ENCODE measurements around the gene CCNF.

Gene CCNF

GRCh38 chr16:2507665-2508064, 78.4 kb downstream of the CCNF start:
- DNase-seq = no peak

Measured in NCI-H748 treated with DMSO at 0.1 percent for 48 hours (cell line).